Neural cell (in vitro differentiated cells): Measurements from ENCODE around the gene STAC2.

Experiments
- CTCF ChIP-seq: fragments of 450-650 bp; IDR thresholded peaks from 2 replicates; pipeline ENCODE4 v1.5.1; 2014; ENCODE audit warnings: antibody characterized with exemption, mild to moderate bottlenecking, moderate library complexity; ENCODE audit not compliant: poor library complexity, severe bottlenecking
- EP300 ChIP-seq: fragments of 450-650 bp; conservative IDR thresholded peaks from 2 replicates; pipeline ENCODE4 v1.6.1; 2014; ENCODE audit warnings: antibody characterized with exemption, mild to moderate bottlenecking, moderate library complexity; ENCODE audit not compliant: poor library complexity, severe bottlenecking
- EZH2 ChIP-seq: fragments of 200-600, 300-800 bp; shearing (Covaris generic), sonication (generic); IDR thresholded peaks from 2 replicates; pipeline ENCODE4 v1.6.1; 2014; ENCODE audit warnings: antibody characterized with exemption, low read length, borderline replicate concordance, mild to moderate bottlenecking; ENCODE audit not compliant: insufficient read depth, poor library complexity, severe bottlenecking
- POLR2AphosphoS5 ChIP-seq: IDR thresholded peaks from 2 replicates; pipeline ENCODE4 v1.6.1; 2012
- REST ChIP-seq: IDR thresholded peaks from 2 replicates; pipeline ENCODE4 v1.6.1; 2012; ENCODE audit warnings: borderline replicate concordance
- SMC3 ChIP-seq: fragments of 450-650 bp; conservative IDR thresholded peaks from 2 replicates; pipeline ENCODE4 v1.6.1; 2014; ENCODE audit warnings: antibody characterized with exemption, mild to moderate bottlenecking, moderate library complexity; ENCODE audit not compliant: poor library complexity
- TAF1 ChIP-seq: IDR thresholded peaks from 2 replicates; pipeline ENCODE4 v1.6.1; 2012; ENCODE audit warnings: low read depth

- TF ChIP-seq CTCF (no peak), EP300 (no peak), REST (no peak), SMC3 (no peak), EZH2 (no peak), TAF1 (no peak), POLR2AphosphoS5 (no peak)
Measured at GRCh38 chr17:39183720-39184119, 42.0 kb downstream of the STAC2 start.
